PC-9 (cell line): ENCODE data around the gene EP400.

ENCODE experiments used
- EZH2 ChIP-seq: fragments of 200-600 bp; sonication (generic); IDR thresholded peaks from 2 replicates; pipeline ENCODE4 v1.8.0; 2017; ENCODE audit warnings: antibody characterized with exemption, low read depth
- TF ChIP-seq, protein P1 (sequence below): fragments of 200-600 bp; sonication (generic); conservative IDR thresholded peaks from 2 replicates; pipeline ENCODE4 v1.6.1; 2017; ENCODE audit warnings: mixed run types, antibody characterized with exemption, mild to moderate bottlenecking, moderate library complexity

DNA sequence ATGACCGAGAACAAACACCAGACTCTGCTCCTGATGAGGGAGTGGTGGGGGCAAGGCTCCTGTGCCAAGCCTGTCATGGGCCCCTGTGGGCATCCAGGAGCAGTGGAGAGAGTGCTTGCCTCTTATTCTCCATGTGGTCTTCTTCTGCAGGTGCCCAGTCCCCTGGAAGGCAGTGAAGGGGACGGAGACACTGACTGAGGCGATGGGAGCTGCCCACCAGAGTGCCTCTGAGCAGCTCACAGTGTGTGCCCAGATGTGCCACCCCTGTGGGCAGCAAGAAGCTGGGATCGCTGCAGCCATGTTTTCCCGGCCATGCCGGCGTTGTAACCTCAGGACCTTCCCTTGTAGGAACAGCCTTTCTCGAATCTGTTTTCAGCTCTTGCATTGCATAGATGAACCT is 6.4 kb upstream of the EP400 start:
- TF ChIP-seq, protein P1, sequence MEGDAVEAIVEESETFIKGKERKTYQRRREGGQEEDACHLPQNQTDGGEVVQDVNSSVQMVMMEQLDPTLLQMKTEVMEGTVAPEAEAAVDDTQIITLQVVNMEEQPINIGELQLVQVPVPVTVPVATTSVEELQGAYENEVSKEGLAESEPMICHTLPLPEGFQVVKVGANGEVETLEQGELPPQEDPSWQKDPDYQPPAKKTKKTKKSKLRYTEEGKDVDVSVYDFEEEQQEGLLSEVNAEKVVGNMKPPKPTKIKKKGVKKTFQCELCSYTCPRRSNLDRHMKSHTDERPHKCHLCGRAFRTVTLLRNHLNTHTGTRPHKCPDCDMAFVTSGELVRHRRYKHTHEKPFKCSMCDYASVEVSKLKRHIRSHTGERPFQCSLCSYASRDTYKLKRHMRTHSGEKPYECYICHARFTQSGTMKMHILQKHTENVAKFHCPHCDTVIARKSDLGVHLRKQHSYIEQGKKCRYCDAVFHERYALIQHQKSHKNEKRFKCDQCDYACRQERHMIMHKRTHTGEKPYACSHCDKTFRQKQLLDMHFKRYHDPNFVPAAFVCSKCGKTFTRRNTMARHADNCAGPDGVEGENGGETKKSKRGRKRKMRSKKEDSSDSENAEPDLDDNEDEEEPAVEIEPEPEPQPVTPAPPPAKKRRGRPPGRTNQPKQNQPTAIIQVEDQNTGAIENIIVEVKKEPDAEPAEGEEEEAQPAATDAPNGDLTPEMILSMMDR, result no peak
- TF ChIP-seq EZH2, result no peak
